ENCODE data around the gene AK4.

Gene AK4

GRCh38 chr1:65176591-65176990, 28.6 kb downstream of the AK4 start:
- no peak for TF ChIP-seq GLI4 (tag by site-specific recombination; IDR thresholded peaks at IDR 0.05)
- no peak for TF ChIP-seq SP2 (tag by site-specific recombination; IDR thresholded peaks at IDR 0.05)
- TF ChIP-seq ZNF292 (tag by site-specific recombination; IDR thresholded peaks at IDR 0.05; ENCODE audit: borderline replicate concordance, low read depth): no peak
- no peak for TF ChIP-seq PRDM6 (tag by site-specific recombination; IDR thresholded peaks at IDR 0.05)
- TF ChIP-seq ZNF23 (tag by site-specific recombination; IDR thresholded peaks at IDR 0.05; ENCODE audit: borderline replicate concordance): no peak
- TF ChIP-seq CTCF (tag by site-specific recombination; IDR thresholded peaks at IDR 0.05): no peak
- TF ChIP-seq ZNF501 (tag by site-specific recombination; IDR thresholded peaks at IDR 0.05): no peak
- no peak for TF ChIP-seq ZNF341 (tag by site-specific recombination; IDR thresholded peaks at IDR 0.05; ENCODE audit: low read depth)
- no peak for TF ChIP-seq KLF9 (tag by site-specific recombination; IDR thresholded peaks at IDR 0.05; ENCODE audit: low read depth)
- CTCF ChIA-PET: no interaction called here
- Histone ChIP-seq H3K4me3 (ENCODE audit: low read depth, low read length) (no peak overlapping the region), H3K27ac (ENCODE audit: extremely low read depth, low read depth, low read length) (no peak overlapping the region), H3K36me3 (ENCODE audit: control insufficient read depth in 2 of 2, insufficient read depth in 1 of 2, low read length in 2 of 2) (no peaks in the 10 kb centered on the region; a peak in 1 of 3 replicates), H3K9me3 (ENCODE audit: control insufficient read depth, insufficient read depth, low read depth, low read length) (no peaks in the 10 kb centered on the region), H3K4me1 (ENCODE audit: control insufficient read depth, insufficient read depth, low read length) (peaks cover 23% of the 10 kb centered on the region)
- POLR2A ChIA-PET: no interaction called here

GRCh38 chr1:65177457-65177856, 29.5 kb downstream of the AK4 start:
- no peaks in the 10 kb centered on the region for H3K36me3 ChIP-seq (ENCODE audit: control insufficient read depth in 2 of 2, insufficient read depth in 1 of 2, low read length in 2 of 2)
- H3K27ac ChIP-seq (ENCODE audit: extremely low read depth, low read depth, low read length): no peak overlapping the region
- H3K9me3 ChIP-seq (ENCODE audit: control insufficient read depth, insufficient read depth, low read depth, low read length): no peaks in the 10 kb centered on the region
- CTCF ChIA-PET: interaction anchor here (0.5 kb wide), 1 partner anchor 130 kb away, joined by 3 read pairs; no protein-coding TSS in a partner anchor
- H3K4me1 ChIP-seq (ENCODE audit: control insufficient read depth, insufficient read depth, low read length): peaks cover 28% of the 10 kb centered on the region
- no peak for TF ChIP-seq KLF16 (tag by site-specific recombination; IDR thresholded peaks at IDR 0.05)
- no peak for TF ChIP-seq GFI1B (tag by site-specific recombination; IDR thresholded peaks at IDR 0.05)
- TF ChIP-seq ZNF704 (tag by site-specific recombination; IDR thresholded peaks at IDR 0.05): no peak
- peak; percentile 44; the same call in 1 of the 2 replicates for TF ChIP-seq SCRT2 (tag by site-specific recombination; IDR thresholded peaks at IDR 0.05)
- TF ChIP-seq ZNF10 (tag by site-specific recombination; IDR thresholded peaks at IDR 0.05): 0 out of 2 replicates have a peak, but pooled peaks have one; percentile 22
- no peak for TF ChIP-seq ZFHX2 (tag by site-specific recombination; conservative IDR thresholded peaks at IDR 0.05)
- no peak for TF ChIP-seq ZBTB17 (tag by site-specific recombination; IDR thresholded peaks at IDR 0.05)
- TF ChIP-seq ZNF521 (tag by site-specific recombination; IDR thresholded peaks at IDR 0.05): no peak
- TF ChIP-seq ZBTB1 (tag by site-specific recombination; IDR thresholded peaks at IDR 0.05): no peak
- TF ChIP-seq PRDM1 (tag by site-specific recombination; IDR thresholded peaks at IDR 0.05): no peak
- TF ChIP-seq ZNF394 (tag by site-specific recombination; IDR thresholded peaks at IDR 0.05; ENCODE audit: borderline replicate concordance): no peak
- POLR2A ChIA-PET: interaction anchor here (1.1 kb wide), 1 partner anchor 29 kb away, joined by 3 read pairs; the partner anchor contains the start of gene AK4
- H3K4me3 ChIP-seq (ENCODE audit: low read depth, low read length): no peak overlapping the region

Measured in HEK293 (cell line).